Neuronal stem cell (in vitro differentiated cells): ENCODE data around the gene PYGO2.
A peak's percentile ranks its signal among the peaks of the same experiment; 100 is the strongest.

ENCODE experiments used
- DNase-seq: peaks from one replicate; pipeline ENCODE4 v3.0.0-alpha.2; 2013; ENCODE audit warnings: low spot score
- H2AFZ ChIP-seq: one replicate; pipeline ENCODE4 v1.6.1; 2013; ENCODE audit warnings: mild to moderate bottlenecking, low read length, inconsistent platforms
- H2AK5ac ChIP-seq: 2 replicates; pipeline ENCODE4 v1.6.1; 2013; ENCODE audit warnings: low read depth, mild to moderate bottlenecking, inconsistent platforms, low read length, moderate library complexity, mixed read lengths
- H2BK120ac ChIP-seq: 2 replicates; pipeline ENCODE4 v1.6.1; 2013; ENCODE audit warnings: low read depth, mild to moderate bottlenecking, inconsistent platforms, low read length, moderate library complexity, mixed read lengths
- H2BK12ac ChIP-seq: one replicate; pipeline ENCODE4 v1.6.1; 2013; ENCODE audit warnings: low read length, inconsistent platforms
- H2BK15ac ChIP-seq: 2 replicates; pipeline ENCODE4 v1.6.1; 2013; ENCODE audit warnings: mild to moderate bottlenecking, low read length, inconsistent platforms, mixed read lengths
- H2BK5ac ChIP-seq: one replicate; pipeline ENCODE4 v1.6.1; 2013; ENCODE audit warnings: inconsistent platforms, mild to moderate bottlenecking, low read length, moderate library complexity
- H3K14ac ChIP-seq: one replicate; pipeline ENCODE4 v1.6.1; 2013; ENCODE audit warnings: low read length, inconsistent platforms
- H3K18ac ChIP-seq: 2 replicates; pipeline ENCODE4 v1.6.1; 2013; ENCODE audit warnings: low read length, inconsistent platforms
- H3K23ac ChIP-seq: 2 replicates; pipeline ENCODE4 v1.6.1; 2013; ENCODE audit warnings: low read depth, mild to moderate bottlenecking, mixed read lengths, low read length, inconsistent platforms; ENCODE audit not compliant: poor library complexity
- H3K27ac ChIP-seq: replicated peaks from 3 replicates; pipeline ENCODE4 v1.5.1; 2013; ENCODE audit warnings: low read length, inconsistent platforms
- H3K27me3 ChIP-seq, 3 experiments: 2 replicates each; pipeline ENCODE4 v1.6.1; 2013; ENCODE audit warnings: low read length in 3 of 3, mild to moderate bottlenecking in 2 of 3, inconsistent platforms in 1 of 3, low read depth in 1 of 3, mixed read lengths in 1 of 3, moderate library complexity in 1 of 3; ENCODE audit not compliant: control insufficient read depth in 3 of 3, insufficient read depth in 3 of 3
- H3K36me3 ChIP-seq, 2 donors: replicated peaks in 1 of 2; 2 replicates each; pipeline ENCODE4 v1.6.1; 2013; ENCODE audit warnings: low read length in 2 of 2; ENCODE audit not compliant: control insufficient read depth in 2 of 2, insufficient read depth in 2 of 2
- H3K4ac ChIP-seq: 2 replicates; pipeline ENCODE4 v1.6.1; 2013; ENCODE audit warnings: inconsistent platforms, mild to moderate bottlenecking, low read length, moderate library complexity
- H3K4me1 ChIP-seq, 2 donors: 1 replicate in 1 of 2; 2 replicates in 1 of 2; pipeline ENCODE4 v1.6.1; 2013; ENCODE audit warnings: low read length in 2 of 2, low read depth in 1 of 2; ENCODE audit not compliant: control insufficient read depth in 2 of 2, insufficient read depth in 1 of 2
- H3K4me2 ChIP-seq: one replicate; pipeline ENCODE4 v1.6.1; 2013; ENCODE audit warnings: mild to moderate bottlenecking, low read length, inconsistent platforms; ENCODE audit not compliant: insufficient read depth, poor library complexity, severe bottlenecking
- H3K4me3 ChIP-seq, 2 donors: 2 replicates each; pipeline ENCODE4 v1.5.1; 2013; ENCODE audit warnings: low read length in 2 of 2, mild to moderate bottlenecking in 2 of 2, inconsistent platforms in 1 of 2, moderate library complexity in 1 of 2
- H3K79me1 ChIP-seq: one replicate; pipeline ENCODE4 v1.6.1; 2013; ENCODE audit warnings: low read depth, mild to moderate bottlenecking, inconsistent platforms, low read length, moderate library complexity
- H3K9ac ChIP-seq: one replicate; pipeline ENCODE4 v1.6.1; 2013; ENCODE audit warnings: mild to moderate bottlenecking, low read depth, low read length, inconsistent platforms; ENCODE audit not compliant: poor library complexity
- H3K9me3 ChIP-seq, 2 donors: replicated peaks in 1 of 2; 2 replicates each; pipeline versions ENCODE3 to v1.6.1; 2013; ENCODE audit warnings: low read length in 2 of 2, mild to moderate bottlenecking in 2 of 2, inconsistent platforms in 1 of 2, low read depth in 1 of 2, mixed read lengths in 1 of 2, moderate library complexity in 1 of 2; ENCODE audit not compliant: control insufficient read depth in 2 of 2, insufficient read depth in 1 of 2
- H4K8ac ChIP-seq: one replicate; pipeline ENCODE4 v1.6.1; 2013; ENCODE audit warnings: low read depth, mild to moderate bottlenecking, inconsistent platforms, low read length, moderate library complexity
- H4K91ac ChIP-seq: one replicate; pipeline ENCODE4 v1.6.1; 2013; ENCODE audit warnings: low read length, low read depth, mild to moderate bottlenecking, inconsistent platforms; ENCODE audit not compliant: poor library complexity
- WGBS, 2 donors: extraction: QIAGEN DNeasy Blood & Tissue Kit; methylation state at CpG; one replicate each; pipeline ENCODE4 v1.1.7; 2013; ENCODE audit warnings: missing lambda C conversion rate in 2 of 2, mixed read lengths in 1 of 2; ENCODE audit not compliant: insufficient read length in 2 of 2, insufficient replicate concordance in 1 of 2; ENCODE audit errors: extremely low coverage in 2 of 2; 5-methylcytosine and 5-hydroxymethylcytosine counted together

The PYGO2 gene

GRCh38 chr1:155001675-155002463 lies 40.3 kb upstream of the PYGO2 start:
- Histone ChIP-seq H4K91ac (no peak overlapping the region), H3K27me3 (peaks cover 0 to 2% (median 0%) of the 10 kb centered on the region in 3 experiments), H3K14ac (no peak overlapping the region), H3K4me1 (peaks cover 17 to 19% of the 10 kb centered on the region in 2 donors), H2BK12ac (no peak overlapping the region), H3K79me1 (peaks cover 9% of the 10 kb centered on the region), H2BK5ac (peak overlapping the region; percentile 88), H3K27ac (peak overlapping the region; percentile 89), H2AK5ac (peak overlapping the region; percentile 72), H2BK15ac (no peak overlapping the region), H3K9me3 (no peaks in the 10 kb centered on the region), H3K36me3 (no peaks in the 10 kb centered on the region), H2BK120ac (peak overlapping the region; percentile 22), H4K8ac (no peak overlapping the region), H3K18ac (peak overlapping the region; percentile 92), H3K4ac (no peak overlapping the region), H3K4me3 (peak overlapping the region; percentile 82 to 90), H2AFZ (peak overlapping the region; percentile 97), H3K4me2 (peak overlapping the region; percentile 85), H3K9ac (peak overlapping the region; percentile 79), H3K23ac (peak overlapping the region; percentile 18)
- no CpG with 5 or more reads among the region's 38 CpGs for WGBS, 2 donors
- DNase-seq = peak; percentile 98

- Histone ChIP-seq H3K27me3 (peaks cover 0 to 2% (median 0%) of the 10 kb centered on the region in 3 experiments), H3K79me1 (peaks cover 9% of the 10 kb centered on the region), H3K27ac (peak overlapping the region; percentile 89), H2AK5ac (peak overlapping the region; percentile 72), H3K4me2 (peak overlapping the region; percentile 85), H4K91ac (no peak overlapping the region), H3K4me3 (peak overlapping the region; percentile 82 to 90), H2BK120ac (no peak overlapping the region), H4K8ac (no peak overlapping the region), H3K36me3 (no peaks in the 10 kb centered on the region), H3K18ac (peak overlapping the region; percentile 92), H3K14ac (no peak overlapping the region), H3K9ac (peak overlapping the region; percentile 79), H3K4me1 (peaks cover 17 to 19% of the 10 kb centered on the region in 2 donors), H2AFZ (peak overlapping the region; percentile 97), H3K4ac (no peak overlapping the region), H2BK12ac (no peak overlapping the region), H2BK5ac (peak overlapping the region; percentile 88), H3K23ac (peak overlapping the region; percentile 88), H3K9me3 (no peaks in the 10 kb centered on the region), H2BK15ac (no peak overlapping the region)
- WGBS, 2 donors = no CpG with 5 or more reads among the region's 11 CpGs
- DNase-seq = no peak
Measured at GRCh38 chr1:155001425-155001674, 39.8 kb upstream of the PYGO2 start.

- Histone ChIP-seq H4K8ac (no peak overlapping the region), H3K9ac (peak overlapping the region; percentile 34), H3K27me3 (peaks cover 0 to 2% (median 0%) of the 10 kb centered on the region in 3 experiments), H3K4ac (no peak overlapping the region), H3K14ac (no peak overlapping the region), H3K4me1 (peaks cover 17 to 19% of the 10 kb centered on the region in 2 donors), H3K4me3 (peak overlapping the region; percentile 82 to 90), H4K91ac (no peak overlapping the region), H2BK120ac (no peak overlapping the region), H2AK5ac (peak overlapping the region; percentile 23), H2BK5ac (peak overlapping the region; percentile 88), H3K4me2 (peak overlapping the region; percentile 96), H3K9me3 (no peaks in the 10 kb centered on the region), H3K18ac (peak overlapping the region; percentile 92), H2BK12ac (no peak overlapping the region), H2BK15ac (peak overlapping the region; percentile 68), H3K27ac (peak overlapping the region; percentile 89), H3K23ac (peak overlapping the region; percentile 88), H3K79me1 (peaks cover 9% of the 10 kb centered on the region), H2AFZ (peak overlapping the region; percentile 97), H3K36me3 (no peaks in the 10 kb centered on the region)
- WGBS, 2 donors = no CpG with 5 or more reads among the region's 43 CpGs
- DNase-seq = peak; percentile 97
Measured at GRCh38 chr1:155000726-155001424, 39.3 kb upstream of the PYGO2 start.

- H3K27me3 ChIP-seq = peaks cover 0 to 2% (median 0%) of the 10 kb centered on the region in 3 experiments
- no peaks in the 10 kb centered on the region for H3K9me3 ChIP-seq
- H3K27ac ChIP-seq = peak overlapping the region; percentile 89
- peak overlapping the region; percentile 90 for H3K9ac ChIP-seq
- H2BK15ac ChIP-seq = peak overlapping the region; percentile 93
- peak overlapping the region; percentile 88 for H2BK5ac ChIP-seq
- peak overlapping the region; percentile 97 for H3K18ac ChIP-seq
- H4K8ac ChIP-seq = no peak overlapping the region
- no peaks in the 10 kb centered on the region for H3K36me3 ChIP-seq
- H3K4me3 ChIP-seq = peak overlapping the region; percentile 24 to 90
- DNase-seq = no peak
- peak overlapping the region; percentile 97 for H2AFZ ChIP-seq
- no CpG with 5 or more reads among the region's 13 CpGs for WGBS, 2 donors
- H3K79me1 ChIP-seq = peaks cover 8% of the 10 kb centered on the region
- H4K91ac ChIP-seq = no peak overlapping the region
- H3K23ac ChIP-seq = peak overlapping the region; percentile 73
- H2BK12ac ChIP-seq = peak overlapping the region; percentile 93
- H3K4me1 ChIP-seq = peaks cover 17 to 19% of the 10 kb centered on the region in 2 donors
- no peak overlapping the region for H3K4ac ChIP-seq
- peak overlapping the region; percentile 83 for H2AK5ac ChIP-seq
- peak overlapping the region; percentile 96 for H3K4me2 ChIP-seq
- peak overlapping the region; percentile 31 for H3K14ac ChIP-seq
- no peak overlapping the region for H2BK120ac ChIP-seq
Measured at GRCh38 chr1:155000411-155000725, 38.8 kb upstream of the PYGO2 start.
